ENCODE measurements around the gene KLF7. TPM values are rescaled to one million over a fixed set of nuclear protein-coding genes. Genes with fewer than 3 reads are reported as not detected.
A peak's percentile ranks its signal among the peaks of the same experiment; 100 is the strongest.

The KLF7 gene
- polyA plus RNA-seq, 1 donor from 2014 or later, result 31.5 TPM

GRCh38 chr2:207111757-207112156 is 54.0 kb downstream of the KLF7 start:
- no peak overlapping the region for H2AFZ ChIP-seq (ENCODE audit: low read depth, low read length)
- H3F3A ChIP-seq (ENCODE audit: insufficient read depth, low read length, poor library complexity, severe bottlenecking), result no peaks in the 10 kb centered on the region
- H3K79me2 ChIP-seq (replicated peaks; ENCODE audit: insufficient read depth, low read length), result peaks cover 100% of the 10 kb centered on the region
- TF ChIP-seq RAD21 (conservative IDR thresholded peaks at IDR 0.05) (no peak), EZH2 (IDR thresholded peaks at IDR 0.05; ENCODE audit: borderline replicate concordance, insufficient read depth, low read length, poor library complexity, severe bottlenecking) (no peak), MXI1 (conservative IDR thresholded peaks at IDR 0.05; ENCODE audit: poor library complexity, severe bottlenecking) (no peak), TAF1 (IDR thresholded peaks at IDR 0.05; ENCODE audit: low read depth) (no peak), REST (IDR thresholded peaks at IDR 0.05; ENCODE audit: borderline replicate concordance) (no peak), SMC3 (conservative IDR thresholded peaks at IDR 0.05; ENCODE audit: poor library complexity) (no peak), POLR2AphosphoS5 (IDR thresholded peaks at IDR 0.05) (no peak), CTCF (IDR thresholded peaks at IDR 0.05; ENCODE audit: poor library complexity, severe bottlenecking) (no peak), EP300 (conservative IDR thresholded peaks at IDR 0.05; ENCODE audit: poor library complexity, severe bottlenecking) (no peak)
- H4K20me1 ChIP-seq (ENCODE audit: insufficient read depth), result peaks cover 41% of the 10 kb centered on the region
- H3K36me3 ChIP-seq (ENCODE audit: insufficient read depth, low read length), result no peaks in the 10 kb centered on the region
- H3K9me2 ChIP-seq (ENCODE audit: insufficient read depth, low read length), result no peaks in the 10 kb centered on the region
- H3K9ac ChIP-seq (ENCODE audit: low read length), result peak overlapping the region; percentile 1
- H3K9me3 ChIP-seq (ENCODE audit: low read length), result no peaks in the 10 kb centered on the region
- peak overlapping the region; percentile 45 for H3K4me3 ChIP-seq (ENCODE audit: low read length)
- H3K27me3 ChIP-seq (ENCODE audit: insufficient read depth, low read depth, low read length), result no peaks in the 10 kb centered on the region
- H3K27ac ChIP-seq (ENCODE audit: low read length), result peak overlapping the region; percentile 80
- H3K4me2 ChIP-seq (ENCODE audit: low read length), result no peak overlapping the region

- H3K27me3 ChIP-seq (ENCODE audit: insufficient read depth, low read depth, low read length), result no peaks in the 10 kb centered on the region
- no peaks in the 10 kb centered on the region for H3K36me3 ChIP-seq (ENCODE audit: insufficient read depth, low read length)
- no peaks in the 10 kb centered on the region for H3K9me3 ChIP-seq (ENCODE audit: low read length)
- H3K9me2 ChIP-seq (ENCODE audit: insufficient read depth, low read length), result no peaks in the 10 kb centered on the region
- H3K79me2 ChIP-seq (replicated peaks; ENCODE audit: insufficient read depth, low read length), result peaks cover 100% of the 10 kb centered on the region
- no peak for TF ChIP-seq TAF1 (IDR thresholded peaks at IDR 0.05; ENCODE audit: low read depth)
- no peak for TF ChIP-seq CTCF (IDR thresholded peaks at IDR 0.05; ENCODE audit: poor library complexity, severe bottlenecking)
- TF ChIP-seq MXI1 (conservative IDR thresholded peaks at IDR 0.05; ENCODE audit: poor library complexity, severe bottlenecking), result no peak
- no peak for TF ChIP-seq RAD21 (conservative IDR thresholded peaks at IDR 0.05)
- no peak overlapping the region for H3K4me2 ChIP-seq (ENCODE audit: low read length)
- H2AFZ ChIP-seq (ENCODE audit: low read depth, low read length), result no peak overlapping the region
- peak overlapping the region; percentile 36 for H3K9ac ChIP-seq (ENCODE audit: low read length)
- H4K20me1 ChIP-seq (ENCODE audit: insufficient read depth), result peaks cover 39% of the 10 kb centered on the region
- H3K27ac ChIP-seq (ENCODE audit: low read length), result peak overlapping the region; percentile 80
- no peaks in the 10 kb centered on the region for H3F3A ChIP-seq (ENCODE audit: insufficient read depth, low read length, poor library complexity, severe bottlenecking)
- peak overlapping the region; percentile 26 for H3K4me3 ChIP-seq (ENCODE audit: low read length)
These were observed 55.0 kb downstream of the KLF7 start for GRCh38 chr2:207110715-207111114.
